Stimulated activated CD4-positive, alpha-beta T cell treated with anti-CD3 and anti-CD28 coated beads, Interleukin-15, amount 100 ng/mL, for 1 hour (primary cell): ENCODE results near the gene SPRTN.
"Not testable (repeated sequence)": the region's sequence is repeated elsewhere in the genome, so short reads cannot be mapped to it uniquely, and the experiment has no call there.

Source experiments
- DNase-seq, 2 donors: peaks; one replicate each; pipeline ENCODE4 v3.0.0-alpha.2; 2020; ENCODE audit warnings: low read depth in 1 of 2, low spot score in 1 of 2

SPRTN gene

GRCh38 chr1:231335663-231336602, 2.2 kb upstream of the SPRTN start:
- no peak for DNase-seq

- DNase-seq = no peak
These were observed 1.0 kb upstream of the SPRTN start for GRCh38 chr1:231337043-231337471.

GRCh38 chr1:231337472-231338269, 422 bp upstream of the SPRTN start, which contains the start of gene EXOC8:
Gene EXOC8 (minus strand): TSS chr1:231337852. CDS start chr1:231337745, 107 bp downstream.
- peak; percentile 96 to 97 for DNase-seq

- no peak for DNase-seq
These were observed 2.4 kb downstream of the SPRTN start for GRCh38 chr1:231340328-231341013.

GRCh38 chr1:231347961-231348360, 9.9 kb downstream of the SPRTN start:
- DNase-seq = no peak

GRCh38 chr1:231348442-231348841, 10.3 kb downstream of the SPRTN start:
- DNase-seq = no peak

- DNase-seq = not testable (repeated sequence)
These were observed 10.8 kb downstream of the SPRTN start for GRCh38 chr1:231348856-231349255.

GRCh38 chr1:231351816-231352215, 13.7 kb downstream of the SPRTN start:
- no peak for DNase-seq

- DNase-seq = no peak
These were observed 15.0 kb downstream of the SPRTN start for GRCh38 chr1:231353086-231353485.

- no peak for DNase-seq
These were observed 16.4 kb downstream of the SPRTN start for GRCh38 chr1:231354330-231355020.

GRCh38 chr1:231355171-231355570, 17.1 kb downstream of the SPRTN start:
- no peak for DNase-seq

- no peak for DNase-seq
These were observed 19.2 kb downstream of the SPRTN start for GRCh38 chr1:231357187-231357772.

- no peak for DNase-seq
These were observed 19.8 kb downstream of the SPRTN start for GRCh38 chr1:231357831-231358354.

- DNase-seq = no peak
These were observed 21.0 kb downstream of the SPRTN start for GRCh38 chr1:231359113-231359512.

- no peak for DNase-seq
These were observed 24.2 kb downstream of the SPRTN start for GRCh38 chr1:231362325-231362724.

GRCh38 chr1:231363624-231364023, 25.5 kb downstream of the SPRTN start:
- no peak for DNase-seq

- no peak for DNase-seq
These were observed 26.1 kb downstream of the SPRTN start for GRCh38 chr1:231364192-231364591.

GRCh38 chr1:231369282-231369681, 31.2 kb downstream of the SPRTN start:
- DNase-seq = no peak

GRCh38 chr1:231372501-231372900, 34.4 kb downstream of the SPRTN start:
- no peak for DNase-seq

- no peak for DNase-seq
These were observed 36.3 kb downstream of the SPRTN start for GRCh38 chr1:231374394-231374793.
